ENCODE results near the gene ADAMTS12. TPM values are rescaled to one million over a fixed set of nuclear protein-coding genes. Genes with fewer than 3 reads are reported as not detected.
A peak's percentile ranks its signal among the peaks of the same experiment; 100 is the strongest.

ADAMTS12 gene
- total RNA-seq = 10 to 100 TPM in 2 of 3 donors, 1 to 10 TPM in 1; 4.4 to 17.4 (median 15.0) TPM

- H3K9me3 ChIP-seq = no peaks in the 10 kb centered on the region
- peak within 1 kb of the TSS; percentile 52 to 84 for H3K27ac ChIP-seq
- H3K36me3 ChIP-seq = no peaks in the 10 kb centered on the region
- no peaks in the 10 kb centered on the region for H3K27me3 ChIP-seq
- no peak for DNase-seq (ENCODE audit: low spot score in 2 of 2)
- TF ChIP-seq CTCF (IDR thresholded peaks at IDR 0.05) = no peak
- TF ChIP-seq POLR2A (IDR thresholded peaks at IDR 0.05) = no peak
- TF ChIP-seq POLR2AphosphoS5 (IDR thresholded peaks at IDR 0.05) = no peak
- peak within 1 kb of the TSS; percentile 47 to 75 (median 52) for H3K4me3 ChIP-seq
- no peaks in the 10 kb centered on the region for H3K4me1 ChIP-seq
- intact Hi-C loops (cut with DNase I; ENCODE audit: low total_unique reads) = no loop called here
These were observed at the start of gene ADAMTS12 for GRCh38 chr5:33891788-33892619. Gene ADAMTS12, minus strand, starts transcription at chr5:33891990. Its CDS starts 134 bp downstream, at chr5:33891856.

- Histone ChIP-seq H3K27me3 (peaks cover 8 to 49% of the 10 kb centered on the region in 2 donors), H3K36me3 (no peaks in the 10 kb centered on the region), H3K4me1 (peaks cover 0 to 4% of the 10 kb centered on the region in 2 donors), H3K4me3 (no peak overlapping the region), H3K9me3 (no peaks in the 10 kb centered on the region), H3K27ac (no peak overlapping the region)
- no peak for TF ChIP-seq CTCF (IDR thresholded peaks at IDR 0.05)
- intact Hi-C loops (cut with DNase I; ENCODE audit: low total_unique reads) = no loop called here
- DNase-seq (ENCODE audit: low spot score in 2 of 2) = no peak
These were observed 49.3 kb upstream of the ADAMTS12 start for GRCh38 chr5:33941090-33941489.

- Histone ChIP-seq H3K4me3 (no peak overlapping the region), H3K36me3 (no peaks in the 10 kb centered on the region), H3K27ac (no peak overlapping the region), H3K27me3 (peaks cover 8 to 52% of the 10 kb centered on the region in 2 donors), H3K4me1 (peaks cover 0 to 4% of the 10 kb centered on the region in 2 donors), H3K9me3 (no peaks in the 10 kb centered on the region)
- intact Hi-C loops (cut with DNase I; ENCODE audit: low total_unique reads) = no loop called here
- TF ChIP-seq CTCF (IDR thresholded peaks at IDR 0.05) (no peak), POLR2AphosphoS5 (IDR thresholded peaks at IDR 0.05) (no peak), POLR2A (IDR thresholded peaks at IDR 0.05) (no peak)
- DNase-seq (ENCODE audit: low spot score in 2 of 2) = no peak
These were observed 47.9 kb upstream of the ADAMTS12 start for GRCh38 chr5:33939556-33940262.

- intact Hi-C loops (cut with DNase I; ENCODE audit: low total_unique reads) = no loop called here
- Histone ChIP-seq H3K4me3 (no peak overlapping the region), H3K36me3 (no peaks in the 10 kb centered on the region), H3K27me3 (peaks cover 8 to 52% of the 10 kb centered on the region in 2 donors), H3K27ac (no peak overlapping the region), H3K9me3 (no peaks in the 10 kb centered on the region), H3K4me1 (peaks cover 0 to 4% of the 10 kb centered on the region in 2 donors)
- no peak for DNase-seq (ENCODE audit: low spot score in 2 of 2)
- TF ChIP-seq CTCF (IDR thresholded peaks at IDR 0.05) (no peak), POLR2AphosphoS5 (IDR thresholded peaks at IDR 0.05) (no peak), POLR2A (IDR thresholded peaks at IDR 0.05) (no peak)
These were observed 47.1 kb upstream of the ADAMTS12 start for GRCh38 chr5:33938881-33939280.

- H3K9me3 ChIP-seq = no peaks in the 10 kb centered on the region
- H3K27ac ChIP-seq = no peak overlapping the region
- no peak overlapping the region for H3K4me3 ChIP-seq
- no peak for TF ChIP-seq CTCF (IDR thresholded peaks at IDR 0.05)
- TF ChIP-seq POLR2AphosphoS5 (IDR thresholded peaks at IDR 0.05) = no peak
- no peak for TF ChIP-seq POLR2A (IDR thresholded peaks at IDR 0.05)
- peaks cover 0 to 4% of the 10 kb centered on the region in 2 donors for H3K4me1 ChIP-seq
- no peak for DNase-seq (ENCODE audit: low spot score in 2 of 2)
- H3K27me3 ChIP-seq = peaks cover 8 to 52% of the 10 kb centered on the region in 2 donors
- intact Hi-C loops (cut with DNase I; ENCODE audit: low total_unique reads) = no loop called here
- no peaks in the 10 kb centered on the region for H3K36me3 ChIP-seq
These were observed 46.7 kb upstream of the ADAMTS12 start for GRCh38 chr5:33938507-33938796.
